ENCODE measurements around the gene TRIM52. TPM values are rescaled to one million over a fixed set of nuclear protein-coding genes. Genes with fewer than 3 reads are reported as not detected.

Gene TRIM52
- total and polyA plus RNA-seq, 9 of the 15 experiments (the other 6 are each of a cell fraction or from before 2014, with no cell fraction given): 3.3 to 21.9 (median 13.5) TPM

DNA sequence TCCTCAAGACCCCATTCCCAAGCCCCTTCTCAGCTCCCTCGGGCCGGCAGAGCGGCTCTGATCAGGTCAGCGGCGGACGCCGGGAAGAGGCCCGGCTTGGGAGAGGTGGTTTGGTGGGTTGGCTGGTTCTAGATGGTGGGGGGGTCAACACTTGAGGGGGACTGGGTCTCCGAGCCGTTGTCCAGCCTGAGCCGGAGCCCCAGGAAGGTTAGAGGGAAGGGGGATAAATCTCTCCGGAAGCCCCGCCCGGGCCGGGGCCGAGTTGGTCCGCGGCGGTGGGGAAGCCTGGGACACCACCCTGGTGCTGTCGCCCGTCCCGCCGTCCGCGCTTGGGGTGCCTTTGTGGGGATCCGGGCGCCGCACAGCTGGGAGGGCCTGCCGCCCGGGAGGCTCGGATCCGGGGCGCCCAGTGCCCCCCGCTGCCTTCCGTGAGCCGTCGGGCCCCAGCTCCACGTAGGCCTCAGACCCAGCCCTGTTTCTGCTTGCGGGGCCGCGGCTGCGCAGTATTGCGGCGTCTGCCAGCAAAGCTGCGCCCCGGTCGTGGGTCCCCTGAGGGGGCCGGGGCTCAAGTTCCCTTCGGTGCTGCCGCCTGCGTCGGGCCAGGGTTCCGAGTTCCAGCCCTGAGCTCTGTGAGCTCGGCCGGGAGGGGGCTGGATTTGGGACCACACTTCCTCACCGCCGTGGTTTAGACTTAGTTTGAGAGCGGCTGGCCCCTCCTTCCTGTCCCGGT is 542 bp upstream of the TRIM52 start (continued):
- TF ChIP-seq TCF3 (CRISPR knock-in tag; IDR thresholded peaks at IDR 0.05) (no peak), MEF2D (tag; conservative IDR thresholded peaks at IDR 0.05; ENCODE audit: low read depth) (no peak), ZNF165 (CRISPR knock-in tag; IDR thresholded peaks at IDR 0.05; ENCODE audit: borderline replicate concordance) (no peak), ZNF76 (CRISPR knock-in tag; IDR thresholded peaks at IDR 0.05; ENCODE audit: borderline replicate concordance) (no peak), FOXA3 (CRISPR knock-in tag; conservative IDR thresholded peaks at IDR 0.05 in 1 of 2, IDR thresholded peaks at IDR 0.05 in 1 of 2) (peak in 1 of 2 experiments; percentile 13; a peak in 1 of 4 replicates), ZNF589 (CRISPR knock-in tag; IDR thresholded peaks at IDR 0.05; ENCODE audit: low read depth) (peak; percentile 71; the same call in 1 of the 2 replicates), RUNX1 (IDR thresholded peaks at IDR 0.05; ENCODE audit: low read depth) (no peak), ZBTB8A (IDR thresholded peaks at IDR 0.05; ENCODE audit: partially characterized antibody) (no peak), SUPT5H (IDR thresholded peaks at IDR 0.05) (peak; percentile 83), TFAM (CRISPR knock-in tag; conservative IDR thresholded peaks at IDR 0.05) (no peak), JUNB (CRISPR knock-in tag; conservative IDR thresholded peaks at IDR 0.05) (no peak), PRPF4 (IDR thresholded peaks at IDR 0.05; ENCODE audit: insufficient read depth, low read depth, low read length, poor library complexity, severe bottlenecking) (peak; percentile 33), HDGF (IDR thresholded peaks at IDR 0.05) (no peak), POLR2B (IDR thresholded peaks at IDR 0.05; ENCODE audit: low read depth, partially characterized antibody) (peak; percentile 72), ZNF583 (CRISPR knock-in tag; IDR thresholded peaks at IDR 0.05) (no peak), HLTF (IDR thresholded peaks at IDR 0.05) (no peak)
- TF ChIP-seq, protein P1, sequence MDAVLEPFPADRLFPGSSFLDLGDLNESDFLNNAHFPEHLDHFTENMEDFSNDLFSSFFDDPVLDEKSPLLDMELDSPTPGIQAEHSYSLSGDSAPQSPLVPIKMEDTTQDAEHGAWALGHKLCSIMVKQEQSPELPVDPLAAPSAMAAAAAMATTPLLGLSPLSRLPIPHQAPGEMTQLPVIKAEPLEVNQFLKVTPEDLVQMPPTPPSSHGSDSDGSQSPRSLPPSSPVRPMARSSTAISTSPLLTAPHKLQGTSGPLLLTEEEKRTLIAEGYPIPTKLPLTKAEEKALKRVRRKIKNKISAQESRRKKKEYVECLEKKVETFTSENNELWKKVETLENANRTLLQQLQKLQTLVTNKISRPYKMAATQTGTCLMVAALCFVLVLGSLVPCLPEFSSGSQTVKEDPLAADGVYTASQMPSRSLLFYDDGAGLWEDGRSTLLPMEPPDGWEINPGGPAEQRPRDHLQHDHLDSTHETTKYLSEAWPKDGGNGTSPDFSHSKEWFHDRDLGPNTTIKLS (IDR thresholded peaks at IDR 0.05; ENCODE audit: borderline replicate concordance, low read depth): 0 out of 2 replicates have a peak, but pooled peaks have one; percentile 47
- TF ChIP-seq, protein P2, sequence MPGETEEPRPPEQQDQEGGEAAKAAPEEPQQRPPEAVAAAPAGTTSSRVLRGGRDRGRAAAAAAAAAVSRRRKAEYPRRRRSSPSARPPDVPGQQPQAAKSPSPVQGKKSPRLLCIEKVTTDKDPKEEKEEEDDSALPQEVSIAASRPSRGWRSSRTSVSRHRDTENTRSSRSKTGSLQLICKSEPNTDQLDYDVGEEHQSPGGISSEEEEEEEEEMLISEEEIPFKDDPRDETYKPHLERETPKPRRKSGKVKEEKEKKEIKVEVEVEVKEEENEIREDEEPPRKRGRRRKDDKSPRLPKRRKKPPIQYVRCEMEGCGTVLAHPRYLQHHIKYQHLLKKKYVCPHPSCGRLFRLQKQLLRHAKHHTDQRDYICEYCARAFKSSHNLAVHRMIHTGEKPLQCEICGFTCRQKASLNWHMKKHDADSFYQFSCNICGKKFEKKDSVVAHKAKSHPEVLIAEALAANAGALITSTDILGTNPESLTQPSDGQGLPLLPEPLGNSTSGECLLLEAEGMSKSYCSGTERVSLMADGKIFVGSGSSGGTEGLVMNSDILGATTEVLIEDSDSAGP (CRISPR knock-in tag; IDR thresholded peaks at IDR 0.05): peak; percentile 67; the same call in 1 of the 2 replicates
- TF ChIP-seq, protein P3, sequence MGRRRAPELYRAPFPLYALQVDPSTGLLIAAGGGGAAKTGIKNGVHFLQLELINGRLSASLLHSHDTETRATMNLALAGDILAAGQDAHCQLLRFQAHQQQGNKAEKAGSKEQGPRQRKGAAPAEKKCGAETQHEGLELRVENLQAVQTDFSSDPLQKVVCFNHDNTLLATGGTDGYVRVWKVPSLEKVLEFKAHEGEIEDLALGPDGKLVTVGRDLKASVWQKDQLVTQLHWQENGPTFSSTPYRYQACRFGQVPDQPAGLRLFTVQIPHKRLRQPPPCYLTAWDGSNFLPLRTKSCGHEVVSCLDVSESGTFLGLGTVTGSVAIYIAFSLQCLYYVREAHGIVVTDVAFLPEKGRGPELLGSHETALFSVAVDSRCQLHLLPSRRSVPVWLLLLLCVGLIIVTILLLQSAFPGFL (CRISPR knock-in tag; IDR thresholded peaks at IDR 0.05): no peak
- TF ChIP-seq, protein P4, sequence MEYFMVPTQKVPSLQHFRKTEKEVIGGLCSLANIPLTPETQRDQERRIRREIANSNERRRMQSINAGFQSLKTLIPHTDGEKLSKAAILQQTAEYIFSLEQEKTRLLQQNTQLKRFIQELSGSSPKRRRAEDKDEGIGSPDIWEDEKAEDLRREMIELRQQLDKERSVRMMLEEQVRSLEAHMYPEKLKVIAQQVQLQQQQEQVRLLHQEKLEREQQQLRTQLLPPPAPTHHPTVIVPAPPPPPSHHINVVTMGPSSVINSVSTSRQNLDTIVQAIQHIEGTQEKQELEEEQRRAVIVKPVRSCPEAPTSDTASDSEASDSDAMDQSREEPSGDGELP (CRISPR knock-in tag; IDR thresholded peaks at IDR 0.05; ENCODE audit: borderline replicate concordance): 0 out of 2 replicates have a peak, but pooled peaks have one; percentile 35
- TF ChIP-seq, protein P5, sequence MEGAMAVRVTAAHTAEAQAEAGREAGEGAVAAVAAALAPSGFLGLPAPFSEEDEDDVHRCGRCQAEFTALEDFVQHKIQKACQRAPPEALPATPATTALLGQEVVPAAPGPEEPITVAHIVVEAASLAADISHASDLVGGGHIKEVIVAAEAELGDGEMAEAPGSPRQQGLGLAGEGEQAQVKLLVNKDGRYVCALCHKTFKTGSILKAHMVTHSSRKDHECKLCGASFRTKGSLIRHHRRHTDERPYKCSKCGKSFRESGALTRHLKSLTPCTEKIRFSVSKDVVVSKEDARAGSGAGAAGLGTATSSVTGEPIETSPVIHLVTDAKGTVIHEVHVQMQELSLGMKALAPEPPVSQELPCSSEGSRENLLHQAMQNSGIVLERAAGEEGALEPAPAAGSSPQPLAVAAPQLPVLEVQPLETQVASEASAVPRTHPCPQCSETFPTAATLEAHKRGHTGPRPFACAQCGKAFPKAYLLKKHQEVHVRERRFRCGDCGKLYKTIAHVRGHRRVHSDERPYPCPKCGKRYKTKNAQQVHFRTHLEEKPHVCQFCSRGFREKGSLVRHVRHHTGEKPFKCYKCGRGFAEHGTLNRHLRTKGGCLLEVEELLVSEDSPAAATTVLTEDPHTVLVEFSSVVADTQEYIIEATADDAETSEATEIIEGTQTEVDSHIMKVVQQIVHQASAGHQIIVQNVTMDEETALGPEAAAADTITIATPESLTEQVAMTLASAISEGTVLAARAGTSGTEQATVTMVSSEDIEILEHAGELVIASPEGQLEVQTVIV (CRISPR knock-in tag; IDR thresholded peaks at IDR 0.05; ENCODE audit: borderline replicate concordance): no peak
